SK-N-MC (cell line): ENCODE data around the gene TTC16.

ENCODE experiments used
- DNase-seq: peaks from one replicate; pipeline ENCODE4 v3.0.0-alpha.2; 2011; ENCODE audit warnings: low read depth, low spot score
- H3K27ac ChIP-seq: fragments of 200-600 bp; sonication (generic); 2 replicates; pipeline ENCODE4 v1.5.1; 2016; ENCODE audit warnings: mixed run types
- H3K36me3 ChIP-seq: fragments of 200-600 bp; sonication (generic); 2 replicates; pipeline ENCODE4 v1.6.1; 2017; ENCODE audit warnings: antibody characterized with exemption, low read length, mixed read lengths; ENCODE audit not compliant: insufficient read depth
- H3K4me3 ChIP-seq: fragments of 200-600 bp; sonication (generic); 2 replicates; pipeline ENCODE4 v1.5.1; 2016
- H3K9ac ChIP-seq: fragments of 200-600 bp; sonication (generic); 2 replicates; pipeline ENCODE4 v1.8.0; 2017; ENCODE audit warnings: mixed run types, mixed read lengths; ENCODE audit not compliant: insufficient read length
- H3K9me3 ChIP-seq: fragments of 200-600 bp; sonication (generic); 2 replicates; pipeline ENCODE4 v1.6.1; 2017; ENCODE audit warnings: low read depth, mild to moderate bottlenecking, antibody characterized with exemption, low read length, moderate library complexity, mixed read lengths
- EZH2 ChIP-seq: fragments of 200-600 bp; sonication (generic); IDR thresholded peaks from one replicate; pipeline ENCODE4 v1.6.1; 2017; ENCODE audit warnings: antibody characterized with exemption
- FOXP2 ChIP-seq: optimal IDR thresholded peaks from 2 replicates; pipeline ENCODE3; 2011; ENCODE audit warnings: mild to moderate bottlenecking, moderate library complexity; ENCODE audit not compliant: insufficient read depth; ENCODE audit errors: extremely low read length, control extremely low read depth
- POLR2AphosphoS5 ChIP-seq: IDR thresholded peaks from 2 replicates; pipeline ENCODE4 v1.6.1; 2012; ENCODE audit warnings: mild to moderate bottlenecking, low read depth, low read length, borderline replicate concordance

The TTC16 gene

DNA sequence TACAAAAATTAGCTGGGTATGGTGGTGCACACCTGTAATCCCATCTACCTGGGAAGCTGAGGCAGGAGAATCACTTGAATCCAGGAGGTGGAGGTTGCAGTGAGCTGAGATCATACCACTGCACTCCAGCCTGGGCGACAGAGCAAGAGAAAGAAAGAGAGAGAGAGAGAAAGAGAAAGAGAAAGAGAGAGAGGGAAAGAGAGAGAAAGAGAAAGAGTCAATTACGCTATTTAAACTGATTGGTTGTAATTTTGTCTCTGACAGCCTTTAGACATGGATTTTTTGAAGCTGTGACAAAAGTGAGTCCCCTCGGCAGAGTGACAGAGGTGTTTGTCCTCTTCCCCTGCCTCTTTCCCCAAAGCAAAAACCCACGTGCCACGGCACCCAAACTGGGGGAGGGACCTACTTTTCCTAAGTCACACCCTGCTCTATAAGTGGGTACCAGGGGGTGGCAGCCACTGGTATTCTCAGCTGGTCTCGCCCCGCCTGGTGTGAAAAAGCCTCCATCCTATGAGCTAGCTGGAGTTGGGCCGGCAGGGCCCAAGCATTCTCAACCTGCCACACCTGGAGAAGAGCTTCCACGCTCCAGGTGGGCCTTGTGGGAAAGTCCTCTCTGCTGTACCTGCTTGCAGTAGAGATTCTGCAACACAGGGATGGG lies 12.5 kb upstream of the TTC16 start:
- Histone ChIP-seq H3K4me3 (no peak overlapping the region), H3K27ac (no peak overlapping the region), H3K9ac (no peak overlapping the region), H3K9me3 (no peaks in the 10 kb centered on the region), H3K36me3 (no peaks in the 10 kb centered on the region)
- no peak for DNase-seq
- TF ChIP-seq FOXP2: no peak
- TF ChIP-seq POLR2AphosphoS5: no peak
- TF ChIP-seq EZH2: no peak

DNA sequence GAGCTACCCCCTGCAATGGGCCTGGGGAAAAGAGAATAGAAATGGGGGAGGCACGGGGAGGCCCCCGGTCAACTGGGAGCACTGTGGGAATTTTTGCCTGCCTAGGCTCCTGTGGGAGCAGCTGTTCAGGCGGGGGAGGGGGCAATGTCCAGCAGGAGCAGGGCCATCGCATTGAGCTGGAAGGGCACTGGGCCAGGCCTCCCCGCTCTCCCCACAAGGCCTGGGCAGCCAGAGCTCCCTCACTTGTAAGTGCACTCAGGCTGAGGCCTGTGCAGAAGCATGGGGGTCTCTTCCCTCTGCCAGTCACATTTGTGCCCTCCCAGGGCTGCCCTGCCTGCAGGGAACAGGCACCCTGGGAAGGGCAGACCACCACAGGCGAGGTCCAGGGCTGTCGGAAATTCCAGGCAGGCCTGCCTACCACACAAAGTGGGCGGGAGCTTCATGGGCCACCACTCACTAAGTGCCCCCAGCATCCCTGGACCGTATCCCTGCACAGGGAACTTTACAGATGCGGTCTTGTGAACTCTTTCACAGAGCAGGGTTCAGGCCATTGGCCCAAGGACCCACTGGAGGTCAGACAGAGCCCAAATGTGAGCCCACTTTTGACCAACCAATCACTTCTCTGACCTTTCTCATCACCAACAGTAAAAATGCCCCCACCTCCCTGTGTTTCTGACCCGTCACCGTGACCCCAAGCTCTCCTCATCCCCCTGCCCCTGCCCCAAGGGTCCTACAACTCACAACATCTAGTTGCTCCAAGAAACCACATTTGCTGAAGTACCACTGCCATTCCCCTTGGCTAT lies 10.1 kb upstream of the TTC16 start:
- Histone ChIP-seq H3K27ac (no peak overlapping the region), H3K36me3 (no peaks in the 10 kb centered on the region), H3K9me3 (no peaks in the 10 kb centered on the region), H3K9ac (no peak overlapping the region), H3K4me3 (no peak overlapping the region)
- no peak for DNase-seq
- TF ChIP-seq POLR2AphosphoS5: no peak
- TF ChIP-seq EZH2: no peak
- no peak for TF ChIP-seq FOXP2

DNA sequence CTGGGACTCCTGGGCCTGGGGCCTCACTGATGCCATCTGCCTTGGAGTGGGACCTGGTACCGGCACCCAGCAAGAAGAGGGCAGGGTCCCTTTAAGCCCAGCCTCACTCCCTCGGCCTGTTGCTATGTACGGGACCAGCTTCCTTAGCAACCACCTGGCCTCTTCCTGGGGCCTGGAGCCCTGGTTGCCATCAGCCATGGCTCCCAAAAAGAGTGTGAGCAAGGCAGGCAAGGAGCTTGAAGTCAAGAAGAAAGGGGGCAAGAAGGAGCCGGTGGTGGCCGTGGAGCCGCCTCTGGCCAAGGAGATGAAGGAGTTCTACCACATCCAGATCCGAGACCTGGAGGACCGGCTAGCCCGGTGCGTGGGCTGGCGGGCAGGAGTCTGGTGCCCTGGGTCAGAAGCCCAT lies 9.0 kb upstream of the TTC16 start, which contains the start of gene CFAP157:
Gene CFAP157, plus strand, starts transcription at position 153 of the 406 bp plus-strand sequence. Its CDS starts 44 bp downstream, at position 197.
- Histone ChIP-seq H3K36me3 (no peaks in the 10 kb centered on the region), H3K9me3 (no peaks in the 10 kb centered on the region), H3K27ac (no peak within 1 kb of the TSS), H3K4me3 (no peak within 1 kb of the TSS), H3K9ac (no peak within 1 kb of the TSS)
- no peak for TF ChIP-seq EZH2
- no peak for TF ChIP-seq FOXP2
- no peak for TF ChIP-seq POLR2AphosphoS5
- DNase-seq: no peak

DNA sequence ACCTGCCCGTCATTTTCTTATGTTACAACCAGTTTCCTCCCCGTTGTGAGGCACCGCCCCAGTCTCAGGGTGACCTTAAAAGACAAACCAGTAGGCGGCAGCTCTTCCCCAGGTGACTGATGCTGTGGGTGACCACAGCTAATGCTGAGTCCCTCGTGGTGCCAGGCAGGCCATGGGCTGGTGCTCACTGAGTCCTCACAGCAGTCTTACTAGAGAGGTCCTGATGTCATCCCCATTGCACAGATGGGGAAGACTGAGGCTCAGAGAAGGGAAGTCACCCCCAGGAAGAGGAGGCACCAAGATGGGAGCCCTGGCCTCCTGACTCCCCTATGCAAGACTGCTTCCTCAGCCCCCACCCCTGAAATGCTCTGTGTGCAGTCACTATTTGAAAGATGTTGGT lies 8.1 kb upstream of the TTC16 start:
- H3K36me3 ChIP-seq: no peaks in the 10 kb centered on the region
- DNase-seq: no peak
- TF ChIP-seq FOXP2: no peak
- no peak for TF ChIP-seq POLR2AphosphoS5
- no peak for TF ChIP-seq EZH2
- H3K9ac ChIP-seq: no peak overlapping the region
- no peak overlapping the region for H3K4me3 ChIP-seq
- H3K9me3 ChIP-seq: no peaks in the 10 kb centered on the region
- H3K27ac ChIP-seq: no peak overlapping the region

DNA sequence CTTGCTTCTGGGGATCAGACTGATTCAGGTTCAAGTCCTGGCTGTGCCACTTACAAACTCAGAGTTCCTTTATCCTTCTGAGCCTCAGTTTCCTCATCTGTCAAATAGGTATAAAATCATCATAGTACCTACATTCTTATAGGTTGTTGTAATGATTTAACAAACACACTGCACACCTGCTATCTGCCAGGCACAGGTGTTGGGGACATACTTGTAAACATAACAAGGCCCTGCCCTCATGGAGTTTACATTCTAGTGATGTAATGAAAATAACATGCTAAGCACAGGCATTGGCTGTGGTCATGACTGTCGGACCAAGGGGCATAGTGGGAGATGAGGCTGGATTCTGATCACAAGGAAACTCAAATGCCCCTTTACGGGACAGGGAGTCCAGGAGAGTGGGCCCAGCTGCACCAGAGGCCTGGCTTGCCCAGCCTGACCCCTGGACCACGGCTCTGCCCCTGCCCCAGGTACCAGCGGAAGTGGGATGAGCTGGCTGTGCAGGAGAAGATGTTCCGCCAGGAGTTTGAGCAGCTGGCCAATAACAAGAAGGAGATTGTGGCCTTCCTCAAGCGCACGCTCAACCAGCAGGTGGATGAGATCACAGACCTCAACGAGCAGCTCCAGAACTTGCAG lies 6.8 kb upstream of the TTC16 start:
- no peaks in the 10 kb centered on the region for H3K9me3 ChIP-seq
- no peak for DNase-seq
- TF ChIP-seq POLR2AphosphoS5: no peak
- no peak for TF ChIP-seq EZH2
- no peak for TF ChIP-seq FOXP2
- H3K36me3 ChIP-seq: no peaks in the 10 kb centered on the region
- no peak overlapping the region for H3K27ac ChIP-seq
- no peak overlapping the region for H3K9ac ChIP-seq
- H3K4me3 ChIP-seq: no peak overlapping the region

DNA sequence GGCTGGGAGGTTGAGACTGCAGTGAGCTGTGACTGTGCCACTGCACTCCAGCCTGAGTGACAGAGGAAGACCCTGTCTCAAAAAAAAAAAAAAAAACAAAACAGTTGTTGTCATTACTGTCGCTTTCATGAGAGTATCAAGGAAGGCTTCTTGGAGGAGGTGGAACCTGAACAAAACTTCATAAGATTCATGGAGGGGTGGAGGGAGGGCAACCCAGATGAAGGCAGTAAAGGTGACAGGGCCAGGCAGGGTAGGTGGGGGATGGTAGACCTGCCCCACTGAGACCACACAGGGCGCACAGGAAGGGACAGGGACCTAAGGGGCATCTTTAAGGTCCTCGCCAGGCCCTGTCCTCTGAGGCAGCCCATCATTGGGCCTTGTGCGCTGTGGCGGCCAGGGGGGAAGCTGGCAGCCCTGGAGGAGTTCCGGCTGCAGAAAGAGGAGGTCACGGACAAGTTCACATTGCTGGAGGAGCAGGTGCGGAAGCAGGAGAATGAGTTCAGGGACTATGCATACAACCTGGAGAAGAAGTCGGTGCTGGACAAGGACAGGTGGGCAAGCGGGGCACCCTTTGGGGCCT lies 5.6 kb upstream of the TTC16 start:
- Histone ChIP-seq H3K9me3 (no peaks in the 10 kb centered on the region), H3K27ac (no peak overlapping the region), H3K4me3 (no peak overlapping the region), H3K36me3 (no peaks in the 10 kb centered on the region), H3K9ac (no peak overlapping the region)
- no peak for DNase-seq
- no peak for TF ChIP-seq EZH2
- no peak for TF ChIP-seq FOXP2
- no peak for TF ChIP-seq POLR2AphosphoS5

DNA sequence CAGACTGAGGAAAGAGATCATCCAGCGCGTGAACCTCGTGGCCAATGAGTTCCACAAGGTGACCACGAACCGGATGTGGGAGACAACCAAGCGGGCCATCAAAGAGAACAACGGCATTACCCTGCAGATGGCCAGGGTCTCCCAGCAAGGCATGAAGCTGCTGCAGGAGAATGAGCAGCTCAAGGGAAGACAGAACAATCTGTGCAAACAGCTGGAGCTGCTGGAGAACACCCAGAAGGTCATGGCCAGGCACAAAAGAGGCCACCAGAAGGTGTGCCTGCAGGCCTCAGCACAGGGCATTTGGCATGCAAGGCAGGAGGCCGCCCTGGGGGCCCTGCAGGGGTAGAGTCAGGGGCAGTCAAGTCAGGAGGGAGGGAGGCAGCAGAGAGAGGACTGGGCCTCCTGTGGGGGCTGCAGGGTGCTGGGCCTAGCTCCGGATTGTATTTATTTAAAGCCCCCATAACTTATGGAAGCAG lies 4.6 kb upstream of the TTC16 start:
- no peak for DNase-seq
- Histone ChIP-seq H3K9ac (no peak overlapping the region), H3K4me3 (no peak overlapping the region), H3K27ac (no peak overlapping the region), H3K9me3 (no peaks in the 10 kb centered on the region), H3K36me3 (no peaks in the 10 kb centered on the region)
- TF ChIP-seq FOXP2 (no peak), EZH2 (no peak), POLR2AphosphoS5 (no peak)

DNA sequence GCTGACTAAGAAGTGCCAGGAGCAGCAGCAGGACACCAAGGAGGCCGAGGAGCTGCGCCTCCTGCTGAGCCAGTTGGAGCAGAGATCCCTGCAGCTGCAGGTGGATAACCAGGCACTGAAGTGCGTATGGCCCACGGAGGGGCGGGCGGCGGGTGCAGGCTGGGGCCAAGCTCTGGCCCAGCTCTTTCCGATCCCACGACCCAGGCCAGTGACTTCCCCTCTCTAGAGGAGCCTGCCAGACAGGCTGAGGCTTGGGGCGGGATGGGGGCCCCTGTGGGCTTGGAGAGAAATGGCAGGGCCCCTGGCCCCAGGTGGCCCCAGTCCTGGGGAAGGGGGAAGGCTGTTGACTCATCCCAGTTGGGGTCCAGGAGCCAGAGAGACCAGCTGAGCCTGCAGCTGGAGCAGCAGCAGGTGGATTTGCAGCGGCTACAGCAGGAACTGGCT lies 4.0 kb upstream of the TTC16 start:
- DNase-seq: no peak
- Histone ChIP-seq H3K36me3 (no peaks in the 10 kb centered on the region), H3K4me3 (no peak overlapping the region), H3K9ac (no peak overlapping the region), H3K9me3 (no peaks in the 10 kb centered on the region), H3K27ac (no peak overlapping the region)
- TF ChIP-seq FOXP2: no peak
- TF ChIP-seq POLR2AphosphoS5: no peak
- no peak for TF ChIP-seq EZH2
